HTERT RPE-1 (cell line): ENCODE measurements around the gene TLR7.

Experiments used
- in situ Hi-C: fragments of 300-500 bp; cut with MboI; formaldehyde crosslinking; loops from 4 replicates; pipeline ENCODE4 v1.14.3; 2020; ENCODE audit warnings: low sequenced_read_pairs

The TLR7 gene

DNA sequence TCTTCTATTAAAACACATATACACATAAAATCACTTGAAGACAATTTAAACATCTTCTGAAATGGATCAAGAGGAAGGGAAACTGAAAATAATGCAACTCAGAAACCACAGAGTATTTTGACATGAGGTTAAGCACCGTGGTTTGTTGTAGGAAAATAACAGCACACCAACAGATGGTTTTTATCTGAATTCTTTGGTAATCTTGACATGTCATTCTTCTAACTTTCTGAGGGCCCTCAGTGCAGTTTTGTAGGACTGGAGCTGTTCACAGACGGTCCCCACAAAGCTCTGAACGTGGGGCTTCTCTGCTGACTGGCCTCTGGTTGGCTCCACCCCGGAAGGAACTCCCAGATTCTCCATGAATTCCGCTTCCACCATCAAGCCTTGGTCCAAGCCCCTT, 23.6 kb downstream of the TLR7 start:
- in situ Hi-C loops, result no loop called here

DNA sequence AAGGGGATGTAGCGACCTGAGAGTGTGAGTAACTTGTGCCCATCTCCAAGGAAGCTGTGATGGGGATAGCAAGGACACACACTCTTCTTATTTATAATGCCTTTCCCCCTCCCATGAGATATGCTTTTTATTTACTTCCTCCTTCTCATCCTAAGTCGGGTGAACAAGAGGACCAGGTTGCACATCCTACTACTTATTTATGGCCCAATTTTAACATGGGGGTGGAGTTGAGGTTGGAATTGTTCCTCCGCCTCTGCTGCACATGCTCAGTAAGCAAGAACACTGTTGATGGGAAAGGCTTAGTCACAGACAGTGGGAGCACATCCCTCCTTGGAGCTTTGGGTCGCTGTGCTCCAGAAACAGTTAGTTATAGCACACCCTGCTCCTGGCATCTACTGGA, 24.3 kb downstream of the TLR7 start:
- in situ Hi-C loops, result no loop called here

DNA sequence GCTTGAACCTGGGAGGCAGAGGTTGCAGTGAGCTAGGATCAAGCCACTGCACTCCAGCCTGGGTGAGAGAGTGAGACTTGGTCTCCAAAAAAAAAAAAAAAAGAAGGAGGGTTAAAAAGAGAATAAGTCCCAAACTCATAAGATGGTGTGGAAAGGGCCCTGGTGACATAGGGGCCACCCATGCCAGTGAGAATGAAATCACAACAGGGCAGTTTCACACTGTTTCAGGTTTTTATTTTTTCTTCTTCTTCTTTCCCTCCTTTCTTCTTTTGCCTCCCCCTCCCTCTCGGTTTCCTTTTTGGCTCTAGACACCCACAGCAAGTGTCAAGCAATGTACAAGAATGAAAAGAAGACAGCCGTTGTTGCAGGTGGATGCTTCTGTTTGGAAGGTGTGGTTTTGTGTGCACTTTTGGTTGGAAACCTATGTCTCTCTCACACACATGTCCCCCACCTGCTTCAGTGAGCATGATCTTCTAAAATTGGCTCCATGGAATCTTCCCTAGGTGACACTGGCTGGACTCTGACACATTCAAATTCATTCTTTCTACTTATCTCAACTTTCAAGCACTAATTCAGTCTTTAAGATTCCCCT, 25.1 kb downstream of the TLR7 start:
- in situ Hi-C loops, result no loop called here

DNA sequence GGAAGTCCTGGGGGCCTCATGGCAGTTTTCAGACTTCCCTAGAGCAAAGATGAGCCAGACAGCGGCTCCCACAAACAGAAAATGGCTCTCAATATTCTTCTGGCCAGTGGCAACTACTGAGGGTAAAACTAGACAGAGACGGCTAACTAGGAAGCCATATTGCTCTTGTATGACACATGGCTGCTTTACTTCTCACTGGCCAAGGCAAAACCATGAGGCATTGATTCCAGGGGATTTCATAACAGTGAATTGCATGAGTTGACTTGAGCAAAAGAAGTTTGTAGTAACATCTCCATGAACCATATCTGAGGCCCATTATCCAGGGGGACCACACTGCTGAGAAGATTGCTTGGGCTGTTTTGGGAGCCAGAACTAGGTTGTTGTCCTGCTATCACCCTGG, 25.8 kb downstream of the TLR7 start:
- in situ Hi-C loops, result no loop called here

DNA sequence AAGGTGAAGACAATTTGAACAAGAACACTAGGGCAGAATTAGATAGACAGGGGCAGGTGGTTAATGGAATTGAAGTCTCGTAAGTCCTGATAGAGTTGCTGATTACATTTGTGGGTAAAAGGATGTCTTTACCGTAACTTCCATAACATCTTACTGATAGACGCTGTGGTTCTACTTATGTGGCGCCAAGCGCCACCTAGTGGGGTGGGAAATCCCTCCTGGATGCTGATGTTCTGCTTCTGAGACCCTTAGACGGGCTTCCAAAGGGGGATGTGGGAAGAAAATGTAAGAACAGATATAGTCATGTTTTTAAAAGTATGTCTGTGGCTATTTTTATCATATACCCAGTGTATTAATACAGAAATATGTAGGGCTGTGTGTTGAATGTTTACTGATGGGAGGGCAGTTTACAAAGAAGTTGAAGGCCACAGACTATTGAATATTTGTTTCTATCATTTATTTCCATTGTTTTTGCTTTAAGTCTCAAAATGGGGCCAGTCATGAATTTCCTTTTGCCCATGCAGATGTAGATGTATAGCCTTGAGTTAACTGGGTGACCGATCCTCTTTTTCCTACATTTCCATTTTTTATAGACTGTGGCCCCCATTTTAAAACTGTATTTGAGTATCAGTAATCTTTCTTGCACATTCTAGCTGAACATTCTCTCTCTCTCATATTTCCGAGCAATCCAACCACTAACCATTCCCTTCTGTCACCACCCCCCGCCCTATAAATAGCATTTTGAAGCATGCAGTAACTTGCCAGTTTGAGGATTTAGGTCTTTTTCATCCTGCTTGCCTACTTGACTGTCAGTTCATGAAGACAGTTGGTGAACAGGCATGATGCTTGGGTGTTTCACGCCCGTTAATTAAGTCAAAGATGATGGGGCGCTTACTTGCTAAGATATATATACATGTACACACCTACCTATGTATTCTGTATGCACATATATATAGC, 27.5 kb downstream of the TLR7 start:
- in situ Hi-C loops, result no loop called here

DNA sequence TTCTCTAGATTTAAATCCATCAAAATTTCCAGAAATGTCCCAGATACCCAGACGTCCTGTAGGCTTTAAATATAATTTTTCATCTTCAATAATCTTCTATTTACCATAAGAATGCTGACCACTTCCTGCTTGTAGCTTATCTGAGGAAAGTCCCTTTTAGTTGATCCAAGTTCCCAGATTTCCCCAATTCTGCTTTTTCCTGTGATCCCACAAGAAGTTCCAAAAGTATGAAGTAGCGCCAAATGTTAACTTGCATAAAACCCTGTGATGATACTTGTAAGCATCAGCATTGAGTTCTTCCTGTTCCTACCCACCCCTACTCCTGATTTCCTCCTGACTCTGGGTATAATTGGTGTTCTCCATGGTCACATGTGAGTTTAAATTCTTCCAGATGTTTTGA, 29.0 kb downstream of the TLR7 start:
- in situ Hi-C loops, result no loop called here

DNA sequence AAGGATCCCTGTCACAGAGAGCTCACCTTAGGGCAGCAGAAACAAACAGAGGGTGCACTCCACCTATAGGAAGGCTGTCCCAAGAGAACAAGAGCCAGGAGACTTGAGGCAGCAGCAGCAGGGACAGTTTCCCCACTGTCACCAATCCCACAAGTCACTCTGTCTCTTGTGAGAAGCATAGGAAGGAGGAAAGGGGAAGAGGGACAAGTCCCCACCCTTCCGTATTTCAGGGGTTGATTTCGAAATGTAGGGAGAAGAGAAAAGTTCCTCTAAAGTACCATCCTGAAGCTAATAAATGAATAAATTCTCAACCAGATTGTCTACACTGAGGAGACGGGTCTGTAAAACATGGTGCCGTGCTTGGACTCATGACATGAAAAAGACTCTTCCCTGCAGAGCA, 30.1 kb downstream of the TLR7 start:
- in situ Hi-C loops, result no loop called here

DNA sequence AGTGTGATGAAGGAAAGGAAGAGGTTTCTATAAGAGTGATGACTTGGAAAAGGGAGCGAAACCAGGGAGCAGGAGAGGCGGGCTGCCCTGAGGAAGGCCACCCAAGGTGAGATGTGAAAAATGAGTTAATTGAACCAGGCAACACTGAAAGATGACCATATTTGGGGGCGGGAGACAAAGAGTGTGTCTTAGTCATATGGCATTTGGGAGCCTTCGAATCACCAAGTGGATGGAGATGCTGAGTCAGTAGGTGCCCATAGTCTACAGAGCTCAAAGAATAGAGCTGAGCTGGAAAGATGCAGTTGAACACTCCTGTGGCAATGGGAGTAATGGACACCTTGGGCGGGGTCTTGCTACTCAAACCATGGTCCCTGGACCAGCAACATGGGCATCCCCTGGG, 31.2 kb downstream of the TLR7 start:
- in situ Hi-C loops, result no loop called here

DNA sequence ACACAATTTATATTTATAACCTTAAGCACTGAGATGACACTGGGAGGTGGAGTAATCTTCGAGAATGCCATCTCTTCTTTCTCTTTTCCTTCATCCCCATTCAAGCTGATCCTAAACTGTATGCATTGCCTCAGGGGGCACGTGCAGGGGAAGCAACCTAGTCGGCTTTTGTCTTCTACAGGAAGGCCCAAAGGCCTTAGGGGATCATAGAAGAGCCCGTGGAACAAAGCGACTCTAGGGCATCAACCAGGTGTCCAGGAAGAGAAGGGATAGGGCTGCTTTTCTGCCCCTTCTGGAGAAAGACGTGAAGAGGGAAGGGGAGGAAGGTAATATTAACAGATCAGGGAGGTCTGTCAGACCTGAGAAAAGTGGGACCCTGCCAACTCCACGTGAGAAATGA, 32.6 kb downstream of the TLR7 start:
- in situ Hi-C loops, result no loop called here

DNA sequence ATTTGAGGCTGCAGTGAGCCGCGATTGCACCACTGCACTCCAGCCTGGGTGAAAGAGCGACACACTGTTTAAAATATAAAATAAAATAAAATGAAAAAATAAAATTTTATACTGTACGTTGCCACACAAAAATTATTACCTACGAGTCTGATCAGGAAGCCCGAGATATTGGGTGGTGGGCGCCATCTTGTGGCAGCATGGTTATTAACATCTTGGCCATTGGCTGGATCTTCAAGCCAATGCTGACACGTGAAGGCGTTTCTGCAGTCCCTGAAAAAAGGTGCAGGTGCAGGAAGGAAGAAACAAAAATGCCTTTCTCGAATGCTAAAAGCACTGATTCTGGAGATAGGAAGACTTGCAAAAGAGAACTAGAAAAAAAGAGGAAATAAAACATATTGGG, 34.6 kb downstream of the TLR7 start:
- in situ Hi-C loops, result no loop called here

DNA sequence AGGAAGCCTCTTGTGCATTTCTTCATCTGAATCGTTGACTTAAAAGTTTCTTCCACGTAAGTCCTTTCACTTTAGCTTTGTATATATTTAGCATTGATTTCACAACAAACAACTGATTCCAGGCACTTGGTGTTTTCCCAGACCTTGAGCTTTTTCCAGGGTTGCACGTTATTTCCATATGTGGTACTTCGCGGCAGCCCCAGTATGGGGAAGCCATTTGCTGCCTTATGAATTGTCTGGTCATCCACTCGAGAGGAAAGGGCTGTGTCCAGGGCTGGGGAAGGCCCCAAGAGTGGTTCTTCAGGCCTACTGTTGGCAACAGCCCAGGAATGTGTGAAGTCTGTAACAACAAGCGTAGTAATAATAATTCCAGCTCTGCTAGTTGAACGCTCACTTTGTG, 36.8 kb downstream of the TLR7 start:
- in situ Hi-C loops, result no loop called here

DNA sequence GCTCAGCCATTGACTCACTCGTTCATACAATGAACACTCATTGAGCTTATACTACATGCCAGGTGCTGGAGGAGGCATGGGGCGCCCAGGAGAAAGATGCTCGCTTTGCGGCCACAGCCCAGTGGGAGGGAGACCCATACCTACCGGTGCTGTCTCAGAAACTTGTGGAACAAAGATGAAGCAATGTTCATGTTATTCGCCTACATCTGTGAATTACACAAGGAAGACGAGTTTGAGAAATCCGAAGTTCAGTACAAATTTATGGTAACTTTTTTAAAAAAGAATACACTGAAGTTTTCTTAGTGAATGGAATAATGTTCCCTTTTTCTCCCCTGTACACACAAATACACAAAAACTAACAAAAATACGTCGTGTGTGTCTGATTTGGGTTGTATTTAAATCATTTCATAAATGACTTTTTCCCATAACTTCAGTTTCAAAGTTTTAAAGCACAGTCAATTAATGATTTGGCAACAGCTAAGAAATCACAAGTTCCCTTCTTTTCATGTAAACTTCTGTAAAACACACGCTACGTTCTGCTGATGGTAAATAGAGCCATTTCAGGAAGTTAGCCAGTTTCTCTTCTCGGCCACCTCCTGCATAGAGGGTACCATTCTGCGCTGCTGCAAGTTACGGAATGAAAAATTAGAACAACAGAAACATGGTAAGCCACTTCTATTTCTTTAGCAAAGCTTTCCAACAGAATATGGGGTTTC, 39.3 kb downstream of the TLR7 start, which contains the start of gene TLR8:
TSS of gene TLR8 (plus strand) at position 575 of the 716 bp plus-strand sequence. CDS start at position 662, 87 bp downstream.
- in situ Hi-C loops, result no loop called here

DNA sequence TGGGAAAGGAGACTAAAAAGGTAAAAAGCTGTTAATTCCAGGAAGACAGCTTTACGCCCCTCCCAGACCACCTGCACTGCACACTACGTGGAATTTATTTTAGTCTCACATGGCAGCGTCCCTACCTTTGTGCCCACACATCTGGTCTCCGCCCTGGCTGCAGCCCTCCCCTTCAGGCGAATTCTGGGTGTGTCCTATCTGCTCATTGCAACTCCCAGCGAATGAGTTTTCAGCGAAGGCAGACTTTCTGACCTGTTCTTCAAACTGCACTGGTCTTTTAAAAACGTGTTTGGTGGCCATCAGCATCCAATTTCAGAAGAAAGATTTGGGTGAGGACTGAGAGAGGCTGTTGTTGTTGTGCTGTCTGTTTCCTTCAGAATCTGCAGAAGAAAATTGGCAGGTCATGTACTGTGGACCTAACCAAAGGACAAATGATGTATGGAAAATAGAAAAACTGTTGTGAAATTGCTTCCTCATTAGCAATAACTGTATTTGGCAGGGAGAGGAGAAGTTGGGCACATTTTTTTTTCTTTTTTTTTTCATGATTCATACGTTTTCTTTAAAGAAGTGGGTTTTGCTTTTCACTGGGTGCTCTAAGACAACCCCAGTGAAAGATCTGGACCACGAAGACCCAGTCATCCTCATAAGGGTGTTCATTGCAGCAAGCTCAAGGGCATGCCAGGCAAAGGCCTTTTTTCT, 43.7 kb downstream of the TLR7 start:
- in situ Hi-C loops, result no loop called here

DNA sequence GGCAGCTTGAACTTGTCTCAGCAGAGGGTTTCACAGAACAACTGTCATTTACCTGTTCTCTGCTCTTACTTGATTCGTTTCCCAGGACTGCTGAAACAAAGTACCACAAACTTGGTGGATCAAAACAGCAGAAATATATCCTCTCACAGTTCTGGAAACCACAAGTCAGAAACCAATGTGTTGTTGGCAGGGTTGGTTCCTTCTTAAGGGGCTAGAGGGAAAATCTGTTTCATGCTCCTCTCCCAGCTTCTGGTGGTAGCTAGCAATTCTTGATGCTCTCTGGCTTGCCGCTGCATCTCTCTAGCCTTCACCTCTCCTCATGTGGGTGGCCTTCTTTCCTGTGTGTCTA, 44.2 kb downstream of the TLR7 start:
- in situ Hi-C loops, result no loop called here

DNA sequence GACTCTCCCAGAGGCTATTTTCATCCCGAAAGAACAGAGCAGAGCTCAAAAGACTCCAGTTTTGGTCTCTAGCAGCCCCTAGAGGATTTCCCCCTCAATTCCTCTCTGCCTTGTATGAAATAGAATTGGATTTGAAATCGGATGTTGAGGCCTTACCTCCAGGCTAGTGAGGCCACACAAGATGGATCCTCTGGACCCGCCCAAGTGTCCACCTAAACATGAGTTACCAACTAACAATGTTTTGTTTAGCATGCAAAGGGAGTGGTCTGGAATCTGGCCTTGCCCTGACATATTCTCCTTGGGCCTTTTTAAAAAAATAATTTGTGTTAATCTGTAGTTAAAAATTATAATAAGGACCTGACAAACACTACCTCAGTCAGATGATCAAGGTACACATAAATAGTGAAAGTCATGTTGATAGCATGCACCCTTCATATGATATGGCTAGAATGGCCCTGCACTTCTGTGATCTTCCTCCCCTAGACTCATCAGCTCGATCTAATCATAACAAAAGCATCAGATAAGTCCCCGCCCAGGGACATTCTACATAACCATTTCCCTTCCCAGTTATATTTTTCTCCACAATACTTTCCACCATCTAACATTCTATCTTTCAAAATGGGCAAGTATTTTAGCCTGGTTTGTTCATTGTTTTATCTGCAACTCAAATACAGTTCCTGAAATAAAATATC, 46.1 kb downstream of the TLR7 start:
- in situ Hi-C loops, result no loop called here

DNA sequence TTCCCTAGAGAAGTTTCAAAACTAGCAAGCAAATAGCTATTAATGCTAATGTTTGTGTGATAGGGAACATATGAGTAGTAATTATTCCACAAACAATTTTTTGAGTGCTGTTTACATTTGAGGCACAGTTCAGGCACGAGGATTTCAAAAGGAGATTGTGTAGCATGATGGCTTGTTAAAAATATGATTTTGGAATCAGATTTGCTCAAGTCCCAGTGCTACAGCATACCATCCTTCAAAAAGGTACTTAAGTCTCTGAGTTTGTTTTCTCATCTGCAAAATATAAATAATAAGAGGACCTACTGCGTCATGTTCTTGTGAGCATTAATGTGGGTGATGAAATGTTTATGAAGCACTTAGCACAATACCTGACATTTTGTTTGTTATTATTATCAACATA, 50.9 kb downstream of the TLR7 start:
- in situ Hi-C loops, result no loop called here

DNA sequence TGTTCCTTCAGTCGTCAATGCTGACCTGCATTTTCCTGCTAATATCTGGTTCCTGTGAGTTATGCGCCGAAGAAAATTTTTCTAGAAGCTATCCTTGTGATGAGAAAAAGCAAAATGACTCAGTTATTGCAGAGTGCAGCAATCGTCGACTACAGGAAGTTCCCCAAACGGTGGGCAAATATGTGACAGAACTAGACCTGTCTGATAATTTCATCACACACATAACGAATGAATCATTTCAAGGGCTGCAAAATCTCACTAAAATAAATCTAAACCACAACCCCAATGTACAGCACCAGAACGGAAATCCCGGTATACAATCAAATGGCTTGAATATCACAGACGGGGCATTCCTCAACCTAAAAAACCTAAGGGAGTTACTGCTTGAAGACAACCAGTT, 52.2 kb downstream of the TLR7 start:
- in situ Hi-C loops, result no loop called here

DNA sequence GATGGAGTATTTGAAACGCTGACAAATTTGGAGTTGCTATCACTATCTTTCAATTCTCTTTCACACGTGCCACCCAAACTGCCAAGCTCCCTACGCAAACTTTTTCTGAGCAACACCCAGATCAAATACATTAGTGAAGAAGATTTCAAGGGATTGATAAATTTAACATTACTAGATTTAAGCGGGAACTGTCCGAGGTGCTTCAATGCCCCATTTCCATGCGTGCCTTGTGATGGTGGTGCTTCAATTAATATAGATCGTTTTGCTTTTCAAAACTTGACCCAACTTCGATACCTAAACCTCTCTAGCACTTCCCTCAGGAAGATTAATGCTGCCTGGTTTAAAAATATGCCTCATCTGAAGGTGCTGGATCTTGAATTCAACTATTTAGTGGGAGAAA, 52.7 kb downstream of the TLR7 start:
- in situ Hi-C loops, result no loop called here

DNA sequence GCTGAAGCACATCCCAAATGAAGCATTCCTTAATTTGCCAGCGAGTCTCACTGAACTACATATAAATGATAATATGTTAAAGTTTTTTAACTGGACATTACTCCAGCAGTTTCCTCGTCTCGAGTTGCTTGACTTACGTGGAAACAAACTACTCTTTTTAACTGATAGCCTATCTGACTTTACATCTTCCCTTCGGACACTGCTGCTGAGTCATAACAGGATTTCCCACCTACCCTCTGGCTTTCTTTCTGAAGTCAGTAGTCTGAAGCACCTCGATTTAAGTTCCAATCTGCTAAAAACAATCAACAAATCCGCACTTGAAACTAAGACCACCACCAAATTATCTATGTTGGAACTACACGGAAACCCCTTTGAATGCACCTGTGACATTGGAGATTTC, 54.1 kb downstream of the TLR7 start:
- in situ Hi-C loops, result no loop called here

DNA sequence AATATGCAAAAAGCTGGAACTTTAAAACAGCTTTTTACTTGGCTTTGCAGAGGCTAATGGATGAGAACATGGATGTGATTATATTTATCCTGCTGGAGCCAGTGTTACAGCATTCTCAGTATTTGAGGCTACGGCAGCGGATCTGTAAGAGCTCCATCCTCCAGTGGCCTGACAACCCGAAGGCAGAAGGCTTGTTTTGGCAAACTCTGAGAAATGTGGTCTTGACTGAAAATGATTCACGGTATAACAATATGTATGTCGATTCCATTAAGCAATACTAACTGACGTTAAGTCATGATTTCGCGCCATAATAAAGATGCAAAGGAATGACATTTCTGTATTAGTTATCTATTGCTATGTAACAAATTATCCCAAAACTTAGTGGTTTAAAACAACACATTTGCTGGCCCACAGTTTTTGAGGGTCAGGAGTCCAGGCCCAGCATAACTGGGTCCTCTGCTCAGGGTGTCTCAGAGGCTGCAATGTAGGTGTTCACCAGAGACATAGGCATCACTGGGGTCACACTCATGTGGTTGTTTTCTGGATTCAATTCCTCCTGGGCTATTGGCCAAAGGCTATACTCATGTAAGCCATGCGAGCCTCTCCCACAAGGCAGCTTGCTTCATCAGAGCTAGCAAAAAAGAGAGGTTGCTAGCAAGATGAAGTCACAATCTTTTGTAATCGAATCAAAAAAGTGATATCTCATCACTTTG, 55.2 kb downstream of the TLR7 start:
- in situ Hi-C loops, result no loop called here
